ENCODE data around the gene SNRPA. TPM values are rescaled to one million over a fixed set of nuclear protein-coding genes. Genes with fewer than 3 reads are reported as not detected.

SNRPA gene
- total RNA-seq, 4 donors from 2014 or later: 24.3 to 35.2 (median 27.3) TPM

DNA sequence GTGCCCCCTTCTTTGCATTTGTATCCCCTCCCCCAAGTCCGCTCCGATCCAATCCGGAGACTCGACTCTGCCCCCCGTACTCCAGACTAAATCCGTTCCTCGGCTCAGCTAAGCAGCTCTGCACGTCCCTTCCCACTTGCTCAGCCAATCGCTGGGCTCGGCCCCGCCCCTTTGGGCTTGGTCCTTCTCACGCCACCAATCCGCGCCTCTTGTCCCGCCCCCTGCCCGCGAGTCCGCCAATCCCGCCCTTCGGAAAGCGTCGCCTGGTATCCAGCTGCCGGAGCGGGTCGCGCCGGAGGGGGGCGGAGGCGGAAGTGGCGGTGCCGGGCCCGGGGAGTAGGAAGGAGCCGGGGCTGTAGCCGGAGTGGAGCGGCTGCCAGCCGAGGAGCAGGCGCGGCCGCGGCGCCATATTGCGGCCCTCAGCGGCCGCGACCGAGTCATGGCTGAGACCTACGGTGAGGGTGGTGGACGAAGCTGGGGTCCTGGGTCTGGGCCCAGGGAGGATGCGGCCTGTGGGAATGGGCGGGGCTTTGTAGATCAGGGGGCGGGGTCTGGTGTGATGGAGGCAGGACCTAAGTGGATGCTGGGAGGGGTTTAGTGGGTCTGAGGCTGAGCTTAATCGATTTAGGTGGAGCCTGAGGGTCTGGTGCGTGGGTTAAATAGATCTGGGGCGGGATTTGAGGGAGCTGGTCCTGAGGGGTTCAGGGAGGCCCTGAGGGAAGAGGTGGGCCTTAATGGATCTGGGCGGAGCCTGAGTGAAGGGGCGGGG is 27.1 kb downstream of the SNRPA start, which contains the start of gene RAB4B:
Gene RAB4B (plus strand): TSS at position 311 of the 769 bp plus-strand sequence. CDS start 129 bp downstream, at position 440.
- Histone ChIP-seq H3K4me3 (peak within 1 kb of the TSS; percentile 79 to 93 (median 89)), H3K4me1 (peaks cover 7 to 14% of the 10 kb centered on the region in 2 donors), H3K36me3 (no peaks in the 10 kb centered on the region), H3K27me3 (no peaks in the 10 kb centered on the region), H3K27ac (peak within 1 kb of the TSS; percentile 93 to 99 (median 98)), H3K9me3 (no peaks in the 10 kb centered on the region)
- in situ Hi-C loops (cut with MboI; ENCODE audit: low sequenced_read_pairs in 4 of 4) (no loop called here), intact Hi-C loops (cut with DNase I; ENCODE audit: low total_unique reads) (loop anchor here (1.0 kb wide), 4 partner anchors 20 to 63 kb away; partner anchors contain the start of gene SNRPA)
- ATAC-seq (peak; percentile 92), DNase-seq (peak; percentile 100)
- TF ChIP-seq POLR2A (IDR thresholded peaks at IDR 0.05): peak; percentile 76 to 81
- TF ChIP-seq, protein P1, sequence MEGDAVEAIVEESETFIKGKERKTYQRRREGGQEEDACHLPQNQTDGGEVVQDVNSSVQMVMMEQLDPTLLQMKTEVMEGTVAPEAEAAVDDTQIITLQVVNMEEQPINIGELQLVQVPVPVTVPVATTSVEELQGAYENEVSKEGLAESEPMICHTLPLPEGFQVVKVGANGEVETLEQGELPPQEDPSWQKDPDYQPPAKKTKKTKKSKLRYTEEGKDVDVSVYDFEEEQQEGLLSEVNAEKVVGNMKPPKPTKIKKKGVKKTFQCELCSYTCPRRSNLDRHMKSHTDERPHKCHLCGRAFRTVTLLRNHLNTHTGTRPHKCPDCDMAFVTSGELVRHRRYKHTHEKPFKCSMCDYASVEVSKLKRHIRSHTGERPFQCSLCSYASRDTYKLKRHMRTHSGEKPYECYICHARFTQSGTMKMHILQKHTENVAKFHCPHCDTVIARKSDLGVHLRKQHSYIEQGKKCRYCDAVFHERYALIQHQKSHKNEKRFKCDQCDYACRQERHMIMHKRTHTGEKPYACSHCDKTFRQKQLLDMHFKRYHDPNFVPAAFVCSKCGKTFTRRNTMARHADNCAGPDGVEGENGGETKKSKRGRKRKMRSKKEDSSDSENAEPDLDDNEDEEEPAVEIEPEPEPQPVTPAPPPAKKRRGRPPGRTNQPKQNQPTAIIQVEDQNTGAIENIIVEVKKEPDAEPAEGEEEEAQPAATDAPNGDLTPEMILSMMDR (IDR thresholded peaks at IDR 0.05 in 4 of 5, conservative IDR thresholded peaks at IDR 0.05 in 1 of 5): peak in 2 of 5 experiments; percentile 25 to 27

DNA sequence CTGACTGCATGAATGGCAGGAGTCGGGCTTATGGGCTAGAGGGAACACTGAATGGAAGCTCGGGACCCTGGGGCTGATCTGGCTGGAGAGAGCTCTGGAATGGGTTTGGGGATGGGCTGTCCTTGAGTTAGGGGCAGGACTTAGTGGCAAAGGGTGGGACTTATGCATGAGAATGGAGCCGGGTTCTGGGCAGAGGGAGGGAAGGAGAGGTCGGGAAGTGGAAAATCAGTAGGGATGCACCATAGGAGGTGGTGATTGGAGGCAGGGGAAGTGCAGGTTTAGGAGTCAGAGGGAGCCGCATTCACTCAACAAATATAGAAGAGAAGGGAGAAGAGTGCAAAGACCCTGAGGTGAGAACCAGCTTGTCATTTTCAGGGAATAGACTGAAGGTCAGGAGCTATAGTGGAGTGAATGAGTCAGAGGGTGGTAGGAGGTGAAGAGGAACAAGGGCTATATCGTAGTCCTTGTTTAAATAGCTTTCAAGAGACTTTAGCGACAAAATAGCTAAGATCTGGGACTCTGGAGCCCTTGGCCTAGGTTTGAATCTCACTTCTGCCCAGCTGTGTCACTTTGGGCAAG is 27.8 kb downstream of the SNRPA start:
- H3K27me3 ChIP-seq: no peaks in the 10 kb centered on the region
- H3K36me3 ChIP-seq: no peaks in the 10 kb centered on the region
- in situ Hi-C loops (cut with MboI; ENCODE audit: low sequenced_read_pairs in 4 of 4) (no loop called here), intact Hi-C loops (cut with DNase I; ENCODE audit: low total_unique reads) (loop anchor here (1.0 kb wide), 4 partner anchors 20 to 63 kb away; partner anchors contain the start of gene SNRPA)
- H3K9me3 ChIP-seq: no peaks in the 10 kb centered on the region
- peak overlapping the region; percentile 79 to 93 (median 89) for H3K4me3 ChIP-seq
- TF ChIP-seq POLR2A (IDR thresholded peaks at IDR 0.05): no peak
- TF ChIP-seq, protein P1 (IDR thresholded peaks at IDR 0.05 in 4 of 5, conservative IDR thresholded peaks at IDR 0.05 in 1 of 5): no peak
- H3K27ac ChIP-seq: peak overlapping the region; percentile 93 to 99 (median 98)
- ATAC-seq: no peak
- no peak for DNase-seq
- H3K4me1 ChIP-seq: peaks cover 7 to 14% of the 10 kb centered on the region in 2 donors

DNA sequence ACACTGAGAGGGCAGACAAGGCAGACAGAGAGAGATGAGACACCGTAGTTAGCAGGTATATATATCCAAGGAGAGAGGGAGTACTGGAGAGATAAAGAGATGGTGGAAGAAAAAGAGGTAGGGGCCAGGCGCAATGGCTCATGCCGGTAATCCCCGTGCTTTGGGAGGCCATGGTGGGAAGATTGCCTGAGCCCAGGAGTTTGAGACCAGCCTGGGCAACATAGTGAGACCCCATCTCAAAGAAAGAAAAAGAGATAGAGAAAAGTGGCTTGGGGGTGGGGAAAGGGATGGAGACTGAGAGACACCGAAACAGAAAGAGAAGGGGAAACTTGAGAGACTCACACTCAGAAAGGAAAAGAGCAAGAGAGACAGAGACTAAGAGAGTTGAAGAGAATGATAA is 29.6 kb downstream of the SNRPA start:
- Histone ChIP-seq H3K36me3 (no peaks in the 10 kb centered on the region), H3K9me3 (no peaks in the 10 kb centered on the region), H3K27ac (no peak overlapping the region), H3K27me3 (no peaks in the 10 kb centered on the region), H3K4me1 (peaks cover 7 to 14% of the 10 kb centered on the region in 2 donors), H3K4me3 (no peak overlapping the region)
- intact Hi-C loops (cut with DNase I; ENCODE audit: low total_unique reads): no loop called here
- in situ Hi-C loops (cut with MboI; ENCODE audit: low sequenced_read_pairs in 4 of 4): no loop called here
- ATAC-seq (no peak), DNase-seq (no peak)
- TF ChIP-seq, protein P1 (IDR thresholded peaks at IDR 0.05 in 4 of 5, conservative IDR thresholded peaks at IDR 0.05 in 1 of 5): no peak
- TF ChIP-seq POLR2A (IDR thresholded peaks at IDR 0.05): no peak

DNA sequence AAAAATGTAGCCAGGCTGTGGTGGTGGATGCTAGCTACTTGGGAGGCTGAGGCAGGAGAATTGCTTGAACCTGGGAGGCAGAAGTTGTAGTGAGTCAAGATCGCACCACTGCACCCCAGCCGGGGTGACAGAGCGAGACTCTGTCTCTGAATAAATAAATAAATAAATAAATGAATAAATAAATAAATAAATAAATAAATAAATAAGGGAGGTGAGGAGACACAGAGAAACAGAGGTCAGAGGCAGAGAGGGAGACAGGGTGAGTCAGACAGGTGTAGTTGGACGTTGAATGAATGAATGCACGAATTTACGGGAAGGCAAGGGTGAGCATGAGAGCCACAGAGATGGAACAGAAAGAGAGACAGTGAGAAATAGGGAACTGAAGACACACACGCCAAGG is 30.1 kb downstream of the SNRPA start:
- intact Hi-C loops (cut with DNase I; ENCODE audit: low total_unique reads) (no loop called here), in situ Hi-C loops (cut with MboI; ENCODE audit: low sequenced_read_pairs in 4 of 4) (no loop called here)
- DNase-seq (no peak), ATAC-seq (no peak)
- TF ChIP-seq POLR2A (IDR thresholded peaks at IDR 0.05): no peak
- TF ChIP-seq, protein P1 (IDR thresholded peaks at IDR 0.05 in 4 of 5, conservative IDR thresholded peaks at IDR 0.05 in 1 of 5): no peak
- Histone ChIP-seq H3K4me3 (no peak overlapping the region), H3K27ac (no peak overlapping the region), H3K36me3 (no peaks in the 10 kb centered on the region), H3K4me1 (peaks cover 7 to 14% of the 10 kb centered on the region in 2 donors), H3K9me3 (no peaks in the 10 kb centered on the region), H3K27me3 (no peaks in the 10 kb centered on the region)

Measured in gastrocnemius medialis (tissue), 4 donors.